ENCODE results near the gene DROSHA.

The DROSHA gene

DNA sequence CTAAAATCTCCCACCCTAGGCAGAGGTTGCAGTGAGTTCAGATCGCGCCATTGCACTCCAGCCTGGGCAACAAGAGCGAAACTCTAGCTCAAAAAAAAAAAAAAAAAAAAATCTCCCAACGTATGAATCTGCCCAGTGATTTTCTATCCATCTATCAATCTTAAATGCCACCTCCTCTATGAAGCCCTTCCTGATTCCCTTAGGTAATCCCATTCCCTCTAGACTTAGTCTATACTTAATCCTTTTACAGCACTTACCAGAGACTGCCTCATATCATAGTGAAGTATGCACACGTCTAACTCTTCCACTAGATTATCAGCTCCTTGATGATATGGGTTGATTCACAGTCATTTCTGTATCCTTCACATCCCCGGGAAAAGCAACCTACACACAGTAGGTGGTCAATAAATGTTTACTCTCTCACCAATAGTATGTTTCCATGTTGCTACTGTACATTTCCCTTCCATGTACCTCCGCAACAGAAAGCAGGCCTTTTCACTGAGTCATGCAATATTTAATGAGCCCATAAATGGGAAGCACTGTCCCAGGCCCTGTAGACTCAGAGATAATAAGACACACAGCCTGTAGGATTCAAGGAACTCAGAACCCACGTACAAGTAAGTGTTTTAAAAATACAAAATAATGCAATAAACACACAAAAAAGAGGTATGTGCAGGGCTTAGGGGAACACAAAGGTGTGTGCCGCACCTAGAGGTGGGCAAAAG lies 1.2 kb downstream of the DROSHA start:
- no peak for DNase-seq

DNA sequence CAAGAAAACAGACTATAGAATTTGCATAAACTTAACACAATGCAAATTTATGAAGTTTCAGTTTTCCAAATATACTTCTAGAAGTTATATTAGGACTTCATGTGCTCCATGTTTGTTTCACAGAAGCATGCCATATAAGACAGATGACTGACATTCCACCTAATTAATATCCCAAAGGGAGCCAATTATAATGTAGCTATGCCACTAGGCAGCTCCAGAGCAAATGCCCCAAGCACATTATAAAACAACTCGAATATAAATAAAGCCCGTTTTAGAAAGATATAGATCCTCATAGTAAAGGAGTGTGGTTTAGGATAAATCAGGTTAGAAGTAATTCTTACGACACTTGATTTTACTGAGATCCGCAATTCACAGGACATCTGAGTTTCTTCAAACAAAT lies 8.9 kb downstream of the DROSHA start:
- DNase-seq = no peak

DNA sequence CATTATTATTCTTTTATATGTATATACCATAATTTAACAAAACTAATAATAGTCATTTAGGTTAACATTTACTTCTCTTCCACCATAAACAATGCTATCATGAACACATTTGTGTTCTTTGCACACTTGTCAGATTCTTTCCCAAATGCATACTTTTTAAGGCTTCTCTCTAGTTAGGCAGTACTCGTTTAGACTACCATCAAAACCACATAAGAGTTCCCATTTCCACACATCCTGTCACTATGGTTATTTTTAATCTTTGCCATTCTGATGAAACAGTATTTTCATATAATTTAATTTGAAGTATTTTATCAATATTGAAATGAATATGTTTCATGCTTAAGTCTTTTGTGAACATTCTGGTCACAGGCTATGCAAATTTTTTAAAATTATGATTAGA lies 15.1 kb downstream of the DROSHA start:
- DNase-seq = no peak

DNA sequence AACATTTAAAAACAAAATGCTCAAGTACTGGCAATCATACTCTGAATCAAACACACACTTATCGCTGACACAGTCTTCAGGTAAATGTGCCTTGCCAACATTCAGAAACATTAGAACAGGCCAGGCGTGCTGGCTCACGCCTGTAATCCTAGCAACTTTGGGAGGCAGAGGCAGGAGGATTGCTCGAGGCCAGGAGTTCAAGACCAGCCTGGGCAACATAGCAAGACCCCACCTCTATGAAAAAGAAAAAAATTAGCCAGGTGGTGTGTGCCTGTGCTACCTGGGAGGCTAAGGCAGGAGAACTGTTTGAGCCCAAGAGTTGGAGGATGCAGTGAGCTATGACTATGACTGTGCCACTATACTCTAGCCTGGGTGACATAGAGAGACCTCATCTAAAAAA lies 20.6 kb downstream of the DROSHA start:
- DNase-seq = no peak

DNA sequence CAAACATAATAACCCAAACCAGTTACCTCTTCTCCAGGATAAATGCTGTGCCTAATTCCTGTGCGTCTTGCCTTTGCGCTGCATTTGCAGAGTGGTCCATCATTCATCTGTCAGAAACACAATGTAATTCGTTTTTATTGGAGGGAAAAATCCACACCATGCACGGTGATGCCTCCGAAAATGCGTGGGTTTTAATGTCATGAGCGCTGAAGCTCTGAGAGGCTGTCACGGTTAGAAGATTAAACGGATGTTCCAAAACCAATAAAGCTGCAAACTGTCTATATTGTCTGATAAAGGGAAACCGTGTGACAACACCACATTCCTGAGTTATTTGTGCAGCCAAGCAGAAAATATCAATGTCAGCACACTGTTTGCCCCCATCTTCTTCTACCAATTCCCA lies 27.4 kb downstream of the DROSHA start:
- no peak for DNase-seq

DNA sequence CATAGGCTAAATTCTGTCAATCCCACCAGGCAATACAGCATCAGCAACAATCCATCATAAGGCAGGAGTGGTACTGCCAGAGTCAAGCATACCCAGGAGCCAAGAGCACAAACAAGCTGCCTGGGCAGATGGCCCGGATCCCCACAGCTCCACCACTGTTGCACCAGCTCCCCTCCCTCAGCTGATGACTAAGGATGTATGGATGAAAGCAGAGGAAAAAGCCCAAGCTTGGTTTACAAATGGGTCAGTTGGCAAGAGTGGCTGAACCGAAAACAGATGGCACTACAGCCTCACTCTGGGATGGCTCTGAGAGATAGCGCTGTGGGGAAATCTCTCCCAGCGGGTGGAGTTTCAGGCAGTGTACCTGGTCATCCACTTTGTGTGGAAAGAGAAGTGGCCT lies 29.4 kb downstream of the DROSHA start:
- no peak for DNase-seq

DNA sequence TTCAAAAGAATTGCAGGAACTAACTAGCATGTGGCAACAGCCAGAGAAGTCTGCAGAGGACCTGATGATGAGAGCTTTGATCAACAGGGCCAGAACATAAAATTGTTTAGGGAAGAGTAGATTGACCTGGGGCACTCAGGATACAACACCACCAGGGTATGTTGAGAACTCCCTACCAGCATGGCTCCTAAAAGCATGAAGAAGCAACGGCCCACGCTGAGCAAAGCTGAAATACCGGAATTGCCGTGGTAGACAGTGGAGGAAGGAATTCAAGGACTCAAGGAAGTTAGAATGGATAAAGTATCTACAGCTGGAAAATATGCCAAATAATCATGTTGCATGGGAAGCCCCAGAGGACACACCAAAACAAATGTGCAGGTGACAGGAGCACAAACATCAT lies 31.6 kb downstream of the DROSHA start:
- DNase-seq = no peak

DNA sequence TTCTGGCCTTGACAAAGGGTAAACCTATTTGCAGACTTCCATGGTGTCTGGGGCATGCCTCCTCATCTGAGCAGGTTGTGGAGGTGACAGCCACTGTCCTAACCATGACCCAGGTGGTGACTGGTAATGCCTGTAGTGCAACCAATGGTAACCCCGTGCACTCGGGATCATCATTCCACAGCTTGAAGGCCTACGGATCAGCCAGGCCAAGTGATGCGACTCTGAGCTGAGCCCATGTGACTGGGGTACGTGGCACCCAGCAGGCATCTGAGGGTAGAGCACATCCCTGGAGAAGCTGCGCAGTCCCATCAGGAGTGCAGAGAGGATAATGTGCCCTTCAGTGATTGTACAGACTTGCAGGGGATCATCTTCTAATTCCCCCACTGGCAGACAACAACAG lies 35.0 kb downstream of the DROSHA start:
- no peak for DNase-seq

DNA sequence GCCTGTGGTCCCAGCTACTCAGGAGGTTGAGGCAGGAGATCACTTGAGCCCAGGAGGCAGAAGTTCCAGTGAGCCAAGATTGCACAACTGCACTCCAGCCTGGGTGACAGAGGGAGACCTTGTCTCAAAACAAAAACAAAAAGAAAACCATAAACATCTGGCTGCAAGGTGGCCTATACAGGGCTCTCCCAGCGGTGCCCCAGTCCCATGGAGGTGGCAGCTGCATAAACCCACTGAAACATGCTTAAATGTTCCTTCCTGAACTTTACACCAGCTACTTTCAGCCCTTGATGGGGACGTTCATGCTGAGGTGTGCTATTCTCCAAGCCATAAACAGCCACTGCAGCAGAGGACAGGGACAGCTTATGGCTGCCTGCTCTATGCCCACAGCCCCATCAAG lies 35.6 kb downstream of the DROSHA start:
- no peak for DNase-seq

DNA sequence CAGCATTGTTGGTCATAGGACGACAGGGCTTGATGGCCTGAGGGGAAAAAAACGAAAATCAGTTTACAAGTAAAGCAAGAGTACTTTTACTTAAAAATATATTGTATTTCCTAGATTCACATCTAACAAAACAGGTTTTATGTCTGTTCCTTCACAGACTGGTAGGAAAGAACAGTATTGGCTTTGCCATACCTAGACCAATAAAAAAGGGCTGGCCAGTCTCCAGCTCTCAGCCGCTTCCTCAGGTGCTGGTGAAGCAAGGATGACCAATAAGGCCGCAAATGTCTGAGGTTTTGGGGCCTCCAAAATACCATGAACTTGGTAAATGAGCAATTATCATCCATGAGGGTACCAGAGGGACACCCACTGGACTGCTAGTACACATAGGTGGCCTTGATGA lies 36.6 kb downstream of the DROSHA start:
- DNase-seq = no peak

DNA sequence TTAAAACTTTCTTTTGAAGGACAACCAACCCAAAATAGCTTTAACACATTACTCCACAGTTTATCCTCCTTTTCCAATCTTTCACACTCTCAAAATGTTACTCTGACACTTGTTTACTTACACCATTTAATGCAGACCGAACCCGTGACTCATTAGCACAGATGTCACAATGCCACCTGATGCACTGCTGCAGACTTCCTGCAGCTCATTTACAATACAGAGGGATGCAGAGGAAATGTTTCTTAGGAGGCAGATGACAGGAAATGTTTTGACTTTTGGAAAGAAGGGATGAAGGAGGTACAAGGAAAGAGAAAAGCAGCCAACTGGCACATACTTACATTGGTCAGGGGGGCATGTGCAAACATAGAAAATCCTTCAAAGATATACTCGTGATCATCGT lies 39.0 kb downstream of the DROSHA start:
- DNase-seq = no peak

DNA sequence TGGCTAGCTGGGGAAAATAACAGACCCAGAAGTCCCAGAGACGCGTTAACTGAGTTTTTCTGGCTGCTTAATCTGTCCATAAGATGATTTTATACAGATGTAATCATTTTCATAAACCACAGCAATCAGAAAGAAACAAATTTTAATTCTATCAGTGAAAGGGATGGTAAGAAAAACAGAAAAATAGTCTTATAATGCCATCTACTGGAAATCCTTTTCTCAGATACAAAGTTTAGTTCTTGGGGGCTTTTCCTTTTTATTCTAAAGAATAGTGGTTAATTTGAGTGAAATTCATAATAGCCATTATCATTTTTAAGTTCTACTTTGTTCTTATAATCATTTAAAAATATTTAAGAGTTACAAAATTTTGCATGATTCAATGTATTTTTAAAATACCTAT lies 44.4 kb downstream of the DROSHA start:
- no peak for DNase-seq

DNA sequence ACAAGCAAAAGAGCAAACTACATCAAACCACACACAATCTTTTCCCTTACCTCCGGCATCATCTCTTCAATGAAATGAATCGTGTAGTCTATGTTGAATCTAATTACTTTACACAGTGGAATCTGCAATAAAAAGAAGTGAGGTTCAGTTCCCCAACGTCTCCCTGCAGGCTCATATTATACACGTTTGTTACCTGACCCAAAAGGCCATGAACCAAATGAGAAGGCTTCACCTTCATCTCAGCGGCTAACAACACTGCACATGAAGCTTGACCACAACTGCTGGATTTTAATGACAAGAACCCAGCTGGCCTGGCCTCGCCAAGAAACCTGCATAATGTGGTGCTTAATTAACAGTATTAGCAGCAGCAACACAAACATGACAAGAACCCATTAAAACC lies 45.5 kb downstream of the DROSHA start:
- no peak for DNase-seq

DNA sequence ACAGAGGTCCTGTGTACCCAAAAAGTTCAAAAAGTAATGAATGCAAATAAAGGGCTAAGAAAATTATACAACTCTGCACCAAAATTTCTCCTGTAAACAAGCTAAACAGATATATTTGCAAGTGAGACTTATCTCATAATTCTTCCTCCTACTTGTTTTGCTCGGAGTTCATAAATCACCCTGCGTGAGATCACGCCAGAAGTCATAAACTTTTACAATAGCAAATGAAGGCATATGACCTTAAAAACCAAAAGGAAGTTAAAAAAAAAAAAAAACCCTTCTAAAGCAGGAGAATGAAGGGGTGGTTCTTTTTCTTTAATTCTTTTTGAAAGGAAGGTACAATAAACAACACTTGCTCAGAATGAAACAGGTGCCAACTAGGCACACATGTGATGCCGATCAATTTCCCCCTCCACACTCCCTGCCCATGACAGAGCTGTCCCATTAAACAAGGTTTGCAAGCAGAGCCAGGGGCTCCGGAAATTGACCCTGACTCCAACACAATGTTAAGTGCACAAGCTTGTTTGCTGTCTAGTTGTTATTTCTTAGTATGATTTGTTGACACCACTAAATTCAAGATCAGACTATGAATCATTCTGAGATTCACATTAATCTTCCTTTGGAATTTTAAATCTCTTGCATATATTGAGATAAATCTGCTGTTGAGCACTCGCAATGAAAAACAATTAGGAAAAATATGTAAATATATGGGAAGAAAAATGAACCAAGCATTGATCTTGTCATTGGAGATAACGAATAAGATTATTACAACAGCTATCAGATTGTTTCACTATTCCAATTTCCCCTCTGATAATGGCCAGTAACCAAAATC lies 46.3 kb downstream of the DROSHA start:
- no peak for DNase-seq

DNA sequence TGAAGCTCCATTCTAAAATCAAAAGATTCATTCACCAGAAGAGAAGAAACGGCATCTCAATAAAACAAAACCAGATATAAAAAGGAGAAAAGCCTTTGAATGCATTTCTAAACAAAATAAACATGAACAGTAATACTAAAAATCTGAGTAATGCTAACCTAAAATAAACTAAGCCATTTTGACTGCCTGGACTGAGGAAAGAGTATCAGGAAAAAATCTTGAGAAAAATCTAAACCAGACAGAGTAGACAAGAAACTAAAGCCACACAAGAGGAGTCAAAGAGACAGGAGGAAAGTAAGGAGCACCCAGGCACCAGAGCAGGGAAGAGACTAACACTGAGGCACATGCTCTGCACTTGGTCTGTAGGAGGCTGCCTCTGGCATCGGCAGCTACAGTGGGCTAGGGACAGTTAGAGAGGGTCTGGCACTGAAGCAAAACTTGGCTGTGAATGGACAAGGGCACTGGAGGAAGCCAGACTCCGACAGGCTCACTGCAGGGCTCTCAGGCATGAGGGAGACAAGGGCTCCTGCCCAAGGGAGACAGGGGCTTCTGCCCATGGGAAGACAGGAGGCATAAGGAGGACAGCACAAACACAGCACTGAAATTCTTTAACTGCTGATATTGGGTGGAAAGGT lies 50.2 kb downstream of the DROSHA start:
- DNase-seq = no peak

DNA sequence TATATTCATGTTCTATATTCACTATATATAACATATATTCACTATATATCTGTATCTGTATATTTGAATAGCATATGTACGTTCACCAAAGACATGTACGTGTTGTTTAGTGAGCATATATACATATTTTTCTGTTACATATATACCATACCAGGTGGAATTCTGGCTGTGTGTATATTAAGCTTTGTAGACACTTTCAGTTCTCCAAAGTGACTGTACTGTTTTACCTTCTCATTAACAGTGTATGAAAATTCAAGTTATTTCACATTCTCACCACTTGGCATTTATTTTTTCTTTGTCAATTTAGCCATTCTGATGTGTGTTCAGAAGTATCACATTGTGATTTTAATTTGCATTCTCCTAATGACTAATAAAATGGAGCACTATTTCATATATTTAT lies 52.2 kb downstream of the DROSHA start:
- no peak for DNase-seq

DNA sequence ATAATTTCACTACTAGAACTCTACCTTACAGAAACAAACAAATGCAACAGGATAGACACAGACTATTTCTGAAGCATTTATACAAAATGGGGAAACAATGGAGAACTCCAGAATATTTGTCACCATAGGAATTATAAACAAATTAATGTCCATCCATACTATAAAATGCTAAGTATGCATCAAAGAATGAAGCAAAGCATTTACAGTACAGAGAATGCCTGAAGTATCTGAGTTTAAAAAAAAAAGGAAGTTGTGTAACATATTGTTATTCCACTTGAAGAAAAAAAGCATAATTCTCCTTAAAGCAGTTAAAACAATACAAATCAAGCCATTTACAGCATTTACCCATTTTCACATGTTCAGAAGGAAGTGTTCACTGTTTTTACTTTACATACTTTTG lies 53.0 kb downstream of the DROSHA start:
- DNase-seq = no peak

DNA sequence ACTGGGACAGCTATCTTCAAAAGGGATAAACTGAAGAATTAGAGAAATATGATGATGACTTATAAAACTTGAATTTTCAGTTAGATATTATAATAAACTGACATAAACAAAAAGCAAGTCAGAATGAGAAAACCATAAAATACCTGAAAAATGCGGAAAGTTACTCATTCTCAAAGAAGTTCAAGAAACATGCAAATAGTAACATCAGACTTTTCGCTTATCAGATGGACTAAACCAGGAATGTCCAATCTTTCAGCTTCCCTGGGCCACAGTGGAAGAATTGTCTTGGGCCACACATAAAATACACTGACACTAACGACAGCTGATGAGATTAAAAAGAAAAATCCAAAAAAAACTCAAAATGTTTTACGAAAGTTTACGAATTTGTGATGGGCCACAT lies 53.9 kb downstream of the DROSHA start:
- no peak for DNase-seq

DNA sequence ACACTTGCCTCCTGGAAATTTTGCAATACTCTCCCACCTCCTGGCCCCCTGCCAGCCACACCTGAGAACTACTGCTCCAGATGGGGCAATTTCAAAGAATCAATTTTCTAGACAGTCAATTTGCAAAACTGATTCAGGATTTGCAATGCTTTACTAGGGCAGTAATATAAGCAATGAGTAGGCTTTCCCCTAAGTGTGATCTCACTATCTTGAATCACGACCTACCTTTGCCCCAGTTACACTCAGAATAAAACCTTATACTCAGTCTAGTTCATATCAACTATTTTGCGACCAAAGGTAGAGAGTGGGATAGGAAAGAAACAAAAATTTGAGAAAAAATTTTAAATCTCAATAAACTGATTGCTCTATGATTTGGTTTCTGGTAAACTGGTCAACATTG lies 54.4 kb downstream of the DROSHA start:
- DNase-seq = no peak

DNA sequence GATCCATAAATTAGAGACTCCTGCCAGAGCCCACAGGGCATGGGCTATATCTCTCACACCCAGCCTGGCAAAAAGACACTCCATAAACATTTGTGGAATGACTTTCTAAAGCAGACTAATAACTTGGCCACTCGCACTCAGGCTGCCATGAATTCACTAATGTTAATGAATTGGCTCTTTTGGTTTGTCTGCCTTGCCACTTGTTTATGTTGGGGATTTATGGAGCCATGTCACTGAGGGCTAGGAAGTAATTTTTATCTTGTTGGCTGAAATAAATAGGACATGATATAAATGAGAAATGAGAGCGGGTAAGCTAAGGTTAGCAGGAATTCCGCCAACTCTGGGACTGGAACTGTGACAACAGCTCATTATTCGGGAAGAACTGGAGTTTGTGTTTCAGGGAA lies 55.2 kb downstream of the DROSHA start:
- DNase-seq = no peak

DNA sequence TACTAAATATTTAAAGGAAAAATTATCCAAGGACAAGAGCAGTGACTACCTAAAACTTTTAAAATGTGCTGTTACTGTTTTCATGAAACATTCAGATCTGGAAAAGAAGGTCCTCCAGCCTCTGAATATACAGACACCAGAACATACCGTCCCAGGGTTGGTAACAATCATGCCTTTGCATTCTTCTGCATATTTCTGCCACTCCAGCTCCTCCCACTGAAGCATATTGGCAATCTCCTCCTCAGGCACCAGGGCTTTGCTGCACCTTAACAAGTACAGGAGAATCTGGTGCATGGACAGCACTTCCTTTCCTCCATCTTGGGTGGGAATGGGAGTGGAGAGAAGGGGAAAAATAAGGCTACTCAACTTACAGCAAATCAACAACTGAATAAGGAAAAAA lies 60.0 kb downstream of the DROSHA start:
- no peak for DNase-seq

DNA sequence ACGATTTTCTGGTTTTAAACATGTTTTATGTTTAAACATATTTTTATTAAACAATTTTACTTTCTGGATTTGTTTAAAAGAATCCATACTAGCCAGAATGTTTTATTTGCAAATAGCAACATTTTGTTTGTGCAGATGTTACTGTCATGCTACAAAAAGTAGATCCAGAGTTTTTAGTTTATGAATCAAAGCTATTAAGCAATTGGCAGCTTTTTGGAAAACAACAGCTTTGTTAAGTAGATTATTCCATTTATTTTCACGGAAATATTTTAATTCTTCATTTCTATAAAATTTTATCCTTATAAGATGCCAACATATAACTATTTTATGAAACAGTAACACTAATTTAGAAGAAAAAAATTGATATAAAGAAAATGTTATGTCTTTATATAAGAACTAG lies 60.9 kb downstream of the DROSHA start:
- DNase-seq = no peak

DNA sequence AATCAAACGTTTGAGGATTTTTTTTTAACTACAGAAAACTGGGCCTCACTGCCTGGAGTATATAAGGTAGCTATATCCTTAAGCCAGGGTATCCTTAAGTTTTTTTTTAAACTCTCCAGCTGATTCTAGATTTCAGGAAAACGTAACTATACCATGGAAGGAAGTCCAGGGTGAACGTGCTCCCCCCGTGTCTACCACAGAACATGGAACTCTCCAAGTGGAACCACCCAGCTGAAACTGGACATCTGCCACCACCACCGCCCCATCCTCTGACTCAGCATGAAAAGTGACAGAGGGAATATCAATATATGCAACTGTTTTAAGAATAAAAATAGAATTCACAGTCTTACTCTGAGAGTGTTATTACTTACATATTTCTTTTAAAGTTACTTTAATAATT lies 61.3 kb downstream of the DROSHA start:
- DNase-seq = no peak

DNA sequence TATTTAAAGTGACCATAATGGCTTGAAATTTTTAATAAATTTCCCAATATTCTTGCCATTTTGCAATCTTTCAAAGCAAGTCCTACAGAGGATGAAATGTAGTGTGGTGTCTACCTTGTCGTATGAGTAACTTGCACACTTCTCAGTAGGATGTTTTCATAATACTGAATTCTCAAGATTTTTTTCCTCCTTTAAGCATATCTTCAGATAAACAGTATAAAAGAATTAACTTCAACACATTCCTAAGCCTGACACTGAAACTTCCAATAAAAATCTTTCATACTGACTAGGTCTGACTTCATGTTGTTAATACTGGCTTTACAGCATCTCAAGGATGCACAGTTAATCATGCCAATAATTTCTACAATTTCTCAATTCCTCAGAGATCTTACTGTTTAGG lies 62.0 kb downstream of the DROSHA start:
- no peak for DNase-seq

Measured in NCI-H1417 treated with DMSO at 0.1 percent for 48 hours (cell line).